Measurements from ENCODE around the gene HAVCR2.

HAVCR2 gene

GRCh38 chr5:157045601-157046000, 63.2 kb downstream of the HAVCR2 start:
- no peak overlapping the region for H3K4me3 ChIP-seq (ENCODE audit: low read length)
- no peak for TF ChIP-seq CTCF (conservative IDR thresholded peaks at IDR 0.05; ENCODE audit: low read depth, low read length)
- no peak for DNase-seq (ENCODE audit: low read depth)

DNA sequence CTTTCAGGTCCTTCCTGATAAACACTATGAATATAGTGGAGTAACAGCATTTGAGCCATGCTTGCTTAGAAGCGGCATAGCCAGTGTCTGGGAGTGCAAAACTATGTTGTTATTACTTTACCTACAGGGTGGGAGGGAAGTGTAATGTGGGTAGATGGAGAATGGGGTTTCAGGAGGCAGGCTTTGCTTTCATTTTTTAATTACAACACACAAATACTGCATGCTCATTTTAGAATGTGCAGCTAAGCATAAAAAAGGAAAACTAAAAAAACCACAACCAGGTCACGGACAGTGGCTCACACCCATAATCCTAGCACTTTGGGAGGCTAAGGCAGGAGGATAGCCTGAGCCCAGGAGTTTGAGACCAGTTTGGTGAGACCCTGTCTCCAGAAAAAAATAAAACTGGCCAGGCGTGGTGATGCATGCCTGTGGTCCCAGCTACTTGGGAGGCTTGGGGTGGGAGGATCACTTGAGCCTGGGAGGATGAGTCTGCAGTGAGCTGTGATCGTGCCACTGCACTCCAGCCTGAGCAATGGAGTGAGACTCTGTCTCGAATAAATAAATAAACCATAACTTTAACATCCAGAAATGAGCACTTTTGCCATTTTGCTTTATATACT, 70.2 kb downstream of the HAVCR2 start:
- H3K4me3 ChIP-seq (ENCODE audit: low read length), result no peak overlapping the region
- TF ChIP-seq CTCF (conservative IDR thresholded peaks at IDR 0.05; ENCODE audit: low read depth, low read length), result no peak
- DNase-seq (ENCODE audit: low read depth), result no peak
